ENCODE results near the gene MT2A.

DNA sequence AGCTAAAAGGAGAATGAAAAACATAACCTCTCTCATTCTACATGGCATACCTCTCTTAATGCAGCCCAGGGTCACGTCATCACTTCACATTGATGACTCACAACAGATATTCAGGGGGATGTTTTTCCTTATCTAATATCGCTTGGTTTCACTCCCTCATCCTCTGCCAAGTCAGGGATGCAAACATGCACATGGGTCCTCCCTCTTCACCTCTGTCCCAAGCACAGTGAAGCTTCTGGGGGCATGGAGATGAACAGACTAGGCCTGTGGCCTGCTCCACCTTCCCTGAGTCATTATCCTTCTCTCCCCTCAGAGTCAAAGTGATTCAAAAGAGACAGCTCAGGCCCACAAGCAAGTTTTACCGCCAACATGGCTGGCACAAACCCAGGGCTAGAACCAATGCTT, 2.3 kb upstream of the MT2A start:
- TF ChIP-seq TAF1 (IDR thresholded peaks at IDR 0.05; ENCODE audit: borderline replicate concordance, insufficient read depth, low read length) (no peak), POLR2AphosphoS5 (IDR thresholded peaks at IDR 0.05; ENCODE audit: low read depth, low read length) (no peak), SIN3A (IDR thresholded peaks at IDR 0.05; ENCODE audit: borderline replicate concordance, insufficient read depth, low read length) (no peak), FOXP2 (optimal IDR thresholded peaks at IDR 0.05; ENCODE audit: borderline replicate concordance, extremely low read depth, extremely low read length, insufficient read depth) (no peak)

Measured in PFSK-1 (cell line).